HG02678 (cell line): ENCODE measurements around the gene MRLN.
"Not testable (repeated sequence)": the region's sequence is repeated elsewhere in the genome, so short reads cannot be mapped to it uniquely, and the experiment has no call there.

Experiments used
- ATAC-seq: cut with Tn5 transposase; IDR thresholded peaks from one replicate; pipeline ENCODE4 v1.9.1; 2021; ENCODE audit warnings: mild to moderate bottlenecking, moderate library complexity; ENCODE audit not compliant: unreplicated experiment

The MRLN gene

GRCh38 chr10:59748834-59749233 lies 4.4 kb downstream of the MRLN start:
- no peak for ATAC-seq

GRCh38 chr10:59745163-59745650 lies 8.0 kb downstream of the MRLN start:
- no peak for ATAC-seq

- not testable (repeated sequence) for ATAC-seq
Measured at GRCh38 chr10:59744762-59745161, 8.5 kb downstream of the MRLN start.

GRCh38 chr10:59744156-59744555 lies 9.1 kb downstream of the MRLN start:
- not testable (repeated sequence) for ATAC-seq

- ATAC-seq: no peak
Measured at GRCh38 chr10:59741583-59741982, 11.7 kb downstream of the MRLN start.

- ATAC-seq: no peak
Measured at GRCh38 chr10:59741048-59741447, 12.2 kb downstream of the MRLN start.

- ATAC-seq: no peak
Measured at GRCh38 chr10:59736749-59737148, 16.5 kb downstream of the MRLN start.

- ATAC-seq: no peak
Measured at GRCh38 chr10:59735296-59735695, 18.0 kb downstream of the MRLN start.

- no peak for ATAC-seq
Measured at GRCh38 chr10:59734014-59734462, 19.2 kb downstream of the MRLN start.

GRCh38 chr10:59733321-59734013 lies 19.8 kb downstream of the MRLN start:
- not testable (repeated sequence) for ATAC-seq

- not testable (repeated sequence) for ATAC-seq
Measured at GRCh38 chr10:59732849-59733248, 20.4 kb downstream of the MRLN start.

GRCh38 chr10:59729167-59729566 lies 24.1 kb downstream of the MRLN start:
- not testable (repeated sequence) for ATAC-seq

GRCh38 chr10:59724098-59724938 lies 28.9 kb downstream of the MRLN start:
- no peak for ATAC-seq

GRCh38 chr10:59720377-59720776 lies 32.9 kb downstream of the MRLN start:
- ATAC-seq: no peak

GRCh38 chr10:59719374-59719773 lies 33.9 kb downstream of the MRLN start:
- ATAC-seq: no peak

- ATAC-seq: no peak
Measured at GRCh38 chr10:59718257-59718656, 35.0 kb downstream of the MRLN start.

- no peak for ATAC-seq
Measured at GRCh38 chr10:59713196-59713821, 39.9 kb downstream of the MRLN start.

GRCh38 chr10:59711871-59712494 lies 41.3 kb downstream of the MRLN start:
- no peak for ATAC-seq

GRCh38 chr10:59709395-59710125 lies 43.7 kb downstream of the MRLN start, which contains the start of gene SLC16A9:
TSS of gene SLC16A9 (minus strand) at chr10:59709850. CDS start at chr10:59684291, 25,559 bp downstream.
- peak; percentile 88 for ATAC-seq

- peak; percentile 36 for ATAC-seq
Measured at GRCh38 chr10:59708816-59709394, 44.4 kb downstream of the MRLN start.
